Measurements from ENCODE around the gene SLC12A2. TPM values are rescaled to one million over a fixed set of nuclear protein-coding genes. Genes with fewer than 3 reads are reported as not detected.

SLC12A2 gene
- total and polyA plus RNA-seq, 2 experiments from 2014 or later, result 6.6 to 16.1 TPM

DNA sequence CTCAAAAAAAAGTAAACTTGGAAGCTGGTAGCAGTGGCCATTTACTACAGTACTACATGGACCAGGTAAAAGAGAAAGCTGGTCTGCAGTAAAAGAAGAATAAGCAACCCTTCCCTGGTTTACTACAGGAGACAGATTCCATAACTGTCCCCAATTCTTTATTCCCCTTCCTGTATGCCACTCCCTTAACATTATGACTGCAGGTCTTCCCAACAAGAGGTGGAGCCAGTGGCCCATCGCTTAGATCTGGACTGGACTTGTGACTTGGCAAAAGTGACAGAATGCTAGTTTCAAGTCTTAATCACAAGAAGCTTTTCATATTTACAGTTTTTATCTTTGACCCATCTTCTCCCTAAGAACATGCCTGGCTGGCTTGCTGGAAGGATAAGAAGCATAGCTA is 42.6 kb upstream of the SLC12A2 start:
- Histone ChIP-seq H3K9ac (no peak overlapping the region), H3K27me3 (replicated peaks; ENCODE audit: insufficient read depth) (no peaks in the 10 kb centered on the region), H3K9me2 (ENCODE audit: insufficient read depth) (no peaks in the 10 kb centered on the region), H3K27ac (no peak overlapping the region), H3K4me1 (ENCODE audit: insufficient read depth) (peaks cover 14% of the 10 kb centered on the region), H3K36me3 (ENCODE audit: low read depth) (no peaks in the 10 kb centered on the region), H3F3A (ENCODE audit: insufficient read depth) (no peaks in the 10 kb centered on the region), H3K9me3 (ENCODE audit: low read depth) (no peaks in the 10 kb centered on the region), H3K4me2 (ENCODE audit: unreplicated experiment) (no peak overlapping the region), H2AFZ (no peak overlapping the region), H3K4me3 (no peak overlapping the region), H4K20me1 (ENCODE audit: insufficient read depth) (no peaks in the 10 kb centered on the region; the same call in 1 of the 2 replicates), H3K79me2 (ENCODE audit: insufficient read depth) (no peaks in the 10 kb centered on the region)
- TF ChIP-seq EZH2phosphoT487 (IDR thresholded peaks at IDR 0.05; ENCODE audit: insufficient read depth, low read depth) (no peak), EZH2 (IDR thresholded peaks at IDR 0.05; ENCODE audit: insufficient read depth, poor library complexity, severe bottlenecking) (no peak)
- no peak for DNase-seq
- WGBS, 2 experiments (ENCODE audit: low coverage in 1 of 2, low lambda C conversion rate in 2 of 2, missing lambda C conversion rate in 2 of 2), result 38 to 44% methylated on average over 1 of the region's 1 CpG
- in situ Hi-C loops (cut with MboI), result no loop called here

DNA sequence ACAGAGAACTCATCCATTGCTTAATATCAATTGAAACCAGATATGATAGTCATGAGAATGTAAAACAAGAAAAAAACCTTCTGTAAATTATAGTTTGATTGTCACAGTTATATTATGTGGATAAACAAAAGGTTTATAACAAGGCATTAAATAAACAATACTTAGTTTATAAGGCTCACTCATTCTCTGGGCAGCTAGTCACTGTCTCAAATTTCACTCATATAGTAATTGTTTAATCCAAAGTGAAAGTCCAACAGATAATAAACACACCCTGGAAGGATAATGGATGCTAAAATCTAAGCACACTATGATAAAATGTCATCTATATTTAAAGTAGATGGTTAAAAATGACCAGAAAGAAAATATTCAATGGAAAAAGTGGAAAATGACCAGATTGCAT is 30.8 kb upstream of the SLC12A2 start:
- Histone ChIP-seq H3K9ac (no peak overlapping the region), H3K27me3 (replicated peaks; ENCODE audit: insufficient read depth) (no peaks in the 10 kb centered on the region), H3F3A (ENCODE audit: insufficient read depth) (no peaks in the 10 kb centered on the region), H3K4me3 (no peak overlapping the region), H3K79me2 (ENCODE audit: insufficient read depth) (no peaks in the 10 kb centered on the region), H2AFZ (no peak overlapping the region), H3K4me1 (ENCODE audit: insufficient read depth) (peaks cover 8% of the 10 kb centered on the region; the same call in 1 of the 2 replicates), H3K9me2 (ENCODE audit: insufficient read depth) (no peaks in the 10 kb centered on the region), H3K9me3 (ENCODE audit: low read depth) (no peaks in the 10 kb centered on the region), H4K20me1 (ENCODE audit: insufficient read depth) (no peaks in the 10 kb centered on the region), H3K4me2 (ENCODE audit: unreplicated experiment) (no peak overlapping the region), H3K36me3 (ENCODE audit: low read depth) (peaks cover 3% of the 10 kb centered on the region; the same call in 1 of the 2 replicates), H3K27ac (no peak overlapping the region)
- in situ Hi-C loops (cut with MboI), result no loop called here
- no peak for DNase-seq
- TF ChIP-seq EZH2phosphoT487 (IDR thresholded peaks at IDR 0.05; ENCODE audit: insufficient read depth, low read depth) (no peak), EZH2 (IDR thresholded peaks at IDR 0.05; ENCODE audit: insufficient read depth, poor library complexity, severe bottlenecking) (no peak)

DNA sequence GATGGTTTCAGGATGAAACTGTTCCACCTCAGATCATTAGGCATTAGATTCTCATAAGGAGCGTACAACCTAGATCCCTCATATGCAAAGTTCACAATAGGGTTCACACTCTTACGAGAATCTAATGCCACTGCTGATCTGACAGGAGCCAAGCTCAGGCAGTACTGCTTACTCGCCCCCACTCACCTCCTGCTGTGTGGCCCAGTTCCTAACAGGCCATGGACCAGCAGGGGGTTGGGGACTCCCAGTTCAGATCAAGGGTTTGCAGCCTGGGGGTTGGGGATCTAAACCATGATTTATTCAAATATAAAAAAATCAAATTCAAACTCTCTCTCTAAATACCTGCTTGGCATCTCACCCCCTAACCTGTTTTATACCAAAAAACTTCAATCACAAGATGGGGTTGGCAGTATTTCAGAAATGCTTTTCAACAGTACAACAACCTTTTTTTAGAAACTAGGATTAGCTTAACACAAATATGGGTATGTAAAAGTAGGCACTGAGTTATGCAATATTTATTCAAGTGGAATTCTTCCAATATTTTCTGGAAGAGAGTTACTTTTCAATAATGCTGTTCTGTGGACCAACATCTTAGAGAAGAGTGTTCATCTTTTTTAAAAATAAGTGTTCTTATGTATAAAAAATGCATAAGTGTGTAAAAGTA is 30.1 kb upstream of the SLC12A2 start:
- Histone ChIP-seq H3F3A (ENCODE audit: insufficient read depth) (no peaks in the 10 kb centered on the region), H3K9ac (no peak overlapping the region), H3K27ac (no peak overlapping the region), H3K27me3 (replicated peaks; ENCODE audit: insufficient read depth) (no peaks in the 10 kb centered on the region), H3K9me2 (ENCODE audit: insufficient read depth) (no peaks in the 10 kb centered on the region), H3K9me3 (ENCODE audit: low read depth) (no peaks in the 10 kb centered on the region), H3K4me2 (ENCODE audit: unreplicated experiment) (no peak overlapping the region), H3K4me1 (ENCODE audit: insufficient read depth) (peaks cover 8% of the 10 kb centered on the region; the same call in 1 of the 2 replicates), H3K4me3 (no peak overlapping the region), H3K36me3 (ENCODE audit: low read depth) (peaks cover 3% of the 10 kb centered on the region; the same call in 1 of the 2 replicates), H2AFZ (no peak overlapping the region), H4K20me1 (ENCODE audit: insufficient read depth) (no peaks in the 10 kb centered on the region), H3K79me2 (ENCODE audit: insufficient read depth) (no peaks in the 10 kb centered on the region)
- 95 to 96% methylated on average over 3 of the region's 3 CpGs for WGBS, 2 experiments (ENCODE audit: low coverage in 1 of 2, low lambda C conversion rate in 2 of 2, missing lambda C conversion rate in 2 of 2)
- in situ Hi-C loops (cut with MboI), result no loop called here
- TF ChIP-seq EZH2phosphoT487 (IDR thresholded peaks at IDR 0.05; ENCODE audit: insufficient read depth, low read depth) (no peak), EZH2 (IDR thresholded peaks at IDR 0.05; ENCODE audit: insufficient read depth, poor library complexity, severe bottlenecking) (no peak)
- DNase-seq, result no peak

DNA sequence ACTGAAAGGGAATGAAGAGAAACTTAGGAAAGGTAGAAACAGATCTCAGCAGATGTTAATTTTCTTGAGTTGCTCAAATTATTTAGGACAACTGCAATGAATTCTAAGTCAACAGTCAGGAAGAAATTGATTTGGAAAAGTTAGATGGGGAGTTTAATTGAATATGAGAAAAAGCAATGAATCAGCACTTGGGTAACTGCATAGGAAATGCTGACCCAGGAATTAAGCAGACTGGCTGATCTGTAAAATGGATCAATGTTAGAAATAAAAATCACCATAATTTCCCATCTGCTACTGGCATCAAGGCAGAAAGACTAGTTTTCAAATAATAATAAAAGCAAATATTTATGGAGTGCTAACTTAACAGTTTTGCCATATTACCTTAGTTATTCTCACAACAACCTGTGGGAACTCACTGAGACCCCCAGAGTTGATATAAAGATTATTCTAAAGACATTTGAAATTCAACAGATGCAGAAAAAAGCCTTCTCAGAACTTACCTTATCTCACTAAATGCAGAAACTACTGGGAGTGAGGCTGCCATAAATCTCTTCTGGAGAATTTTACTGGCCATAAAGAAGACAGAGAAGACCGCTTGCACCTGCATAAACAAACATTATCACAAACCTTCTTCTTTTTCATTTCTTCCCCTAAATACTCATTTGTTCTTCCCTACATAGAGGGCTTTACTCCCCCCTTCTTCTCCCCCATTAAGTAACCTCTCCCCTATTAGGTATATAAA is 22.8 kb upstream of the SLC12A2 start:
- H3K4me3 ChIP-seq, result no peak overlapping the region
- peaks cover 4% of the 10 kb centered on the region for H3K36me3 ChIP-seq (ENCODE audit: low read depth)
- H3F3A ChIP-seq (ENCODE audit: insufficient read depth), result peaks cover 18% of the 10 kb centered on the region
- H3K27ac ChIP-seq, result no peak overlapping the region
- H3K9ac ChIP-seq, result no peak overlapping the region
- H3K9me3 ChIP-seq (ENCODE audit: low read depth), result no peaks in the 10 kb centered on the region
- peaks cover 15% of the 10 kb centered on the region for H3K4me1 ChIP-seq (ENCODE audit: insufficient read depth)
- DNase-seq, result no peak
- no peak overlapping the region for H3K4me2 ChIP-seq (ENCODE audit: unreplicated experiment)
- WGBS, 2 experiments (ENCODE audit: low coverage in 1 of 2, low lambda C conversion rate in 2 of 2, missing lambda C conversion rate in 2 of 2), result 100% methylated on average over 1 of the region's 1 CpG
- H3K9me2 ChIP-seq (ENCODE audit: insufficient read depth), result no peaks in the 10 kb centered on the region
- no peak for TF ChIP-seq EZH2 (IDR thresholded peaks at IDR 0.05; ENCODE audit: insufficient read depth, poor library complexity, severe bottlenecking)
- TF ChIP-seq EZH2phosphoT487 (IDR thresholded peaks at IDR 0.05; ENCODE audit: insufficient read depth, low read depth), result no peak
- H4K20me1 ChIP-seq (ENCODE audit: insufficient read depth), result no peaks in the 10 kb centered on the region
- no peak overlapping the region for H2AFZ ChIP-seq
- H3K79me2 ChIP-seq (ENCODE audit: insufficient read depth), result peaks cover 9% of the 10 kb centered on the region; the same call in 1 of the 2 replicates
- in situ Hi-C loops (cut with MboI), result no loop called here
- no peaks in the 10 kb centered on the region for H3K27me3 ChIP-seq (replicated peaks; ENCODE audit: insufficient read depth)

Measured in GM23248 (cell line).